Breast epithelium (tissue), 4 donors: ENCODE data around the gene COPE. TPM values are rescaled to one million over a fixed set of nuclear protein-coding genes. Genes with fewer than 3 reads are reported as not detected.
A peak's percentile ranks its signal among the peaks of the same experiment; 100 is the strongest.

Experiments used
- DNase-seq, 2 donors: peaks; one replicate each; pipeline ENCODE4 v3.0.0-alpha.2; 2019; ENCODE audit warnings: low spot score in 2 of 2
- H3K27ac ChIP-seq, 2 donors: fragments of 200-600 bp; sonication (generic) in 1 of 2; one replicate each; pipeline ENCODE4 v1.5.1; 2016 to 2019; ENCODE audit warnings: mild to moderate bottlenecking in 1 of 2
- H3K27me3 ChIP-seq, 2 donors: fragments of 200-600 bp; sonication (generic) in 1 of 2; one replicate each; pipeline versions ENCODE4 v1.5.1 to v1.6.0; 2017 to 2019; ENCODE audit warnings: control low read depth in 1 of 2, mild to moderate bottlenecking in 1 of 2
- H3K36me3 ChIP-seq: fragments of 200-600 bp; one replicate; pipeline ENCODE4 v1.5.1; 2019
- H3K4me1 ChIP-seq, 2 donors: fragments of 200-600 bp; sonication (generic); one replicate each; pipeline ENCODE4 v1.5.1; 2016 to 2019; ENCODE audit warnings: control low read depth in 1 of 2
- H3K4me3 ChIP-seq, 3 donors: fragments of 200-600 bp; sonication (generic); 1 replicate in 2 of 3; 2 replicates in 1 of 3; pipeline ENCODE4 v1.5.1; 2016 to 2019; ENCODE audit warnings: mild to moderate bottlenecking in 3 of 3, moderate library complexity in 2 of 3
- H3K9me3 ChIP-seq, 2 donors: fragments of 200-600 bp; sonication (generic) in 1 of 2; one replicate each; pipeline ENCODE4 v1.5.1; 2016 to 2019; ENCODE audit warnings: control low read depth in 1 of 2
- CTCF ChIP-seq, 3 donors: fragments of 450-650 bp; IDR thresholded peaks; one replicate each; pipeline ENCODE4 v1.5.1; 2016 to 2017; ENCODE audit warnings: antibody characterized with exemption in 3 of 3, mild to moderate bottlenecking in 3 of 3, moderate library complexity in 3 of 3
- POLR2A ChIP-seq: fragments of 450-650 bp; IDR thresholded peaks from one replicate; pipeline ENCODE4 v1.6.1; 2016; ENCODE audit warnings: antibody characterized with exemption, mild to moderate bottlenecking, moderate library complexity
- POLR2AphosphoS5 ChIP-seq, 3 donors: sonication (generic); formaldehyde crosslinking; IDR thresholded peaks; one replicate each; pipeline ENCODE4 v1.6.1; 2017; ENCODE audit warnings: antibody characterized with exemption in 3 of 3
- intact Hi-C: fragments of 100-400 bp; cut with DNase I; formaldehyde crosslinking; loops from one replicate; pipeline ENCODE4 v1.15.1; 2023; ENCODE audit warnings: low total_unique reads
- total RNA-seq, 3 donors: library from RNA; depleted of rRNA; stranded (reverse); fragments of >200 nt; gene quantifications; one replicate each; pipeline ENCODE4 v1.1.0, GENCODE V29; 2016

Gene COPE
- total RNA-seq, 3 donors from 2014 or later: 144 to 204 (median 190) TPM

- Histone ChIP-seq H3K4me1 (no peaks in the 10 kb centered on the region), H3K9me3 (no peaks in the 10 kb centered on the region), H3K27ac (no peak overlapping the region), H3K27me3 (no peaks in the 10 kb centered on the region), H3K4me3 (no peak overlapping the region), H3K36me3 (peaks cover 13% of the 10 kb centered on the region)
- no peak for TF ChIP-seq POLR2A
- TF ChIP-seq CTCF (IDR thresholded peaks at IDR 0.05): no peak
- no peak for TF ChIP-seq POLR2AphosphoS5 (IDR thresholded peaks at IDR 0.05)
- intact Hi-C loops: no loop called here
- DNase-seq: no peak
Observed at GRCh38 chr19:18855647-18856384, 63.4 kb downstream of the COPE start.

- TF ChIP-seq POLR2A (no peak), CTCF (IDR thresholded peaks at IDR 0.05) (no peak), POLR2AphosphoS5 (IDR thresholded peaks at IDR 0.05) (no peak)
- intact Hi-C loops: no loop called here
- Histone ChIP-seq H3K36me3 (peaks cover 7% of the 10 kb centered on the region), H3K27ac (no peak overlapping the region), H3K9me3 (no peaks in the 10 kb centered on the region), H3K4me1 (peaks cover 0 to 3% of the 10 kb centered on the region in 2 donors), H3K4me3 (no peak overlapping the region), H3K27me3 (no peaks in the 10 kb centered on the region)
- no peak for DNase-seq
Observed at GRCh38 chr19:18854982-18855381, 64.2 kb downstream of the COPE start.

GRCh38 chr19:18853755-18854427 lies 65.3 kb downstream of the COPE start:
- no peak overlapping the region for H3K27ac ChIP-seq
- no peak overlapping the region for H3K4me3 ChIP-seq
- H3K4me1 ChIP-seq: peaks cover 9 to 10% of the 10 kb centered on the region in 2 donors
- intact Hi-C loops: no loop called here
- TF ChIP-seq POLR2A: no peak
- no peaks in the 10 kb centered on the region for H3K27me3 ChIP-seq
- peaks cover 5% of the 10 kb centered on the region for H3K36me3 ChIP-seq
- DNase-seq: no peak
- no peaks in the 10 kb centered on the region for H3K9me3 ChIP-seq

GRCh38 chr19:18852648-18853047 lies 66.5 kb downstream of the COPE start:
- Histone ChIP-seq H3K4me1 (peaks cover 18 to 19% of the 10 kb centered on the region in 2 donors), H3K4me3 (no peak overlapping the region), H3K27me3 (no peaks in the 10 kb centered on the region), H3K36me3 (no peaks in the 10 kb centered on the region), H3K9me3 (no peaks in the 10 kb centered on the region), H3K27ac (no peak overlapping the region)
- no peak for TF ChIP-seq POLR2A
- TF ChIP-seq CTCF (IDR thresholded peaks at IDR 0.05): no peak
- TF ChIP-seq POLR2AphosphoS5 (IDR thresholded peaks at IDR 0.05): no peak
- intact Hi-C loops: no loop called here
- no peak for DNase-seq

- peaks cover 21 to 23% of the 10 kb centered on the region in 2 donors for H3K4me1 ChIP-seq
- TF ChIP-seq POLR2A (no peak), POLR2AphosphoS5 (IDR thresholded peaks at IDR 0.05) (no peak), CTCF (IDR thresholded peaks at IDR 0.05) (no peak)
- H3K36me3 ChIP-seq: no peaks in the 10 kb centered on the region
- H3K9me3 ChIP-seq: no peaks in the 10 kb centered on the region
- H3K27me3 ChIP-seq: no peaks in the 10 kb centered on the region
- H3K4me3 ChIP-seq: no peak overlapping the region
- H3K27ac ChIP-seq: peak overlapping the region; percentile 76 to 86
- intact Hi-C loops: no loop called here
- DNase-seq: no peak
Observed at GRCh38 chr19:18851673-18852325, 67.4 kb downstream of the COPE start.
